GM23338 (cell line): ENCODE measurements around the gene ZNF831.

Experiments used
- CREB1 ChIP-seq: fragments of 250-450 bp; sonication (Bioruptor Pico); IDR thresholded peaks from 2 replicates; pipeline ENCODE4 v1.5.0; 2020; ENCODE audit warnings: low read depth, mild to moderate bottlenecking, moderate library complexity
- EZH2 ChIP-seq: fragments of 200-600 bp; sonication (generic); IDR thresholded peaks from one replicate; pipeline ENCODE4 v1.8.0; 2017; ENCODE audit warnings: antibody characterized with exemption, mild to moderate bottlenecking, low read depth; ENCODE audit not compliant: unreplicated experiment
- EZH2phosphoT487 ChIP-seq: fragments of 200-600 bp; sonication (generic); IDR thresholded peaks from one replicate; pipeline ENCODE4 v1.8.1; 2018; ENCODE audit warnings: antibody characterized with exemption; ENCODE audit not compliant: unreplicated experiment
- JUNB ChIP-seq: IDR thresholded peaks from one replicate; pipeline ENCODE4 v1.6.1; 2016; ENCODE audit warnings: antibody characterized with exemption; ENCODE audit not compliant: unreplicated experiment
- NANOG ChIP-seq: IDR thresholded peaks from 2 replicates; pipeline ENCODE4 v1.6.1; 2016; ENCODE audit warnings: antibody characterized with exemption, borderline replicate concordance
- POLR2AphosphoS5 ChIP-seq: IDR thresholded peaks from 2 replicates; pipeline ENCODE4 v1.6.1; 2016; ENCODE audit warnings: antibody characterized with exemption, low read depth
- STAT1 ChIP-seq: IDR thresholded peaks from one replicate; pipeline ENCODE4 v1.6.1; 2016; ENCODE audit warnings: antibody characterized with exemption; ENCODE audit not compliant: unreplicated experiment
- ZNF114 ChIP-seq: fragments of 250-450 bp; sonication (Bioruptor Pico); IDR thresholded peaks from 2 replicates; pipeline ENCODE4 v1.5.0; 2020; ENCODE audit warnings: mild to moderate bottlenecking, moderate library complexity
- ZNF331 ChIP-seq: fragments of 250-450 bp; sonication (Bioruptor Pico); IDR thresholded peaks from 2 replicates; pipeline ENCODE4 v1.5.0; 2020; ENCODE audit warnings: low read depth, mild to moderate bottlenecking, moderate library complexity
- TF ChIP-seq, protein P1 (sequence below), 2 experiments: fragments of 200-600 bp in 1 of 2; sonication (generic) in 1 of 2; conservative IDR thresholded peaks; 2 replicates each; pipeline versions ENCODE4 v1.5.1 to v1.6.1; 2016 to 2017; ENCODE audit warnings: antibody characterized with exemption in 2 of 2, low read depth in 2 of 2, mild to moderate bottlenecking in 2 of 2, moderate library complexity in 1 of 2
- TF ChIP-seq, protein P2 (sequence below): IDR thresholded peaks from one replicate; pipeline ENCODE4 v1.6.1; 2018; ENCODE audit warnings: antibody characterized with exemption; ENCODE audit not compliant: unreplicated experiment
- TF ChIP-seq, protein P3 (sequence below): IDR thresholded peaks from 2 replicates; pipeline ENCODE4 v1.6.1; 2016; ENCODE audit warnings: antibody characterized with exemption
- TF ChIP-seq, protein P4 (sequence below): fragments of 250-450 bp; sonication (Bioruptor Pico); IDR thresholded peaks from 2 replicates; pipeline ENCODE4 v1.5.0; 2020; ENCODE audit warnings: mild to moderate bottlenecking, moderate library complexity

DNA sequence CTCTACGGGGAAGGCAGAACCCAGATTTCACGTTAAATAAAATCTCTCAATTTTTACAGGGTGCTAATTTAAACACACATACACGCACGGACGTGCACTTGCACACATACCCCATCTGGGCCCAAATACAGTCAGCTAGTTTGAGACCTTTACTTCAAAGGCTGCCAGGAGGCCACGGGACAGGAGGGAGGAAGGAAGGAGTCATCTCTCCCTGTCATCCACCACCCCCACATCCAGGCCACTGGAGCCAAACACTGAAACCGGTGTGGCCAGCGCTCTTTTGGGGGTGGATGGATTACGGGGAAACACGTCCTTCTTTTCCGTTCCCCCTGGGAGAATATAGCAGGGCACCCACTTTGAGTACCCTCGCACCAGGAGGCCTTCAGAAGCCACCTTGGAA is 60.1 kb downstream of the ZNF831 start:
- TF ChIP-seq, protein P1, sequence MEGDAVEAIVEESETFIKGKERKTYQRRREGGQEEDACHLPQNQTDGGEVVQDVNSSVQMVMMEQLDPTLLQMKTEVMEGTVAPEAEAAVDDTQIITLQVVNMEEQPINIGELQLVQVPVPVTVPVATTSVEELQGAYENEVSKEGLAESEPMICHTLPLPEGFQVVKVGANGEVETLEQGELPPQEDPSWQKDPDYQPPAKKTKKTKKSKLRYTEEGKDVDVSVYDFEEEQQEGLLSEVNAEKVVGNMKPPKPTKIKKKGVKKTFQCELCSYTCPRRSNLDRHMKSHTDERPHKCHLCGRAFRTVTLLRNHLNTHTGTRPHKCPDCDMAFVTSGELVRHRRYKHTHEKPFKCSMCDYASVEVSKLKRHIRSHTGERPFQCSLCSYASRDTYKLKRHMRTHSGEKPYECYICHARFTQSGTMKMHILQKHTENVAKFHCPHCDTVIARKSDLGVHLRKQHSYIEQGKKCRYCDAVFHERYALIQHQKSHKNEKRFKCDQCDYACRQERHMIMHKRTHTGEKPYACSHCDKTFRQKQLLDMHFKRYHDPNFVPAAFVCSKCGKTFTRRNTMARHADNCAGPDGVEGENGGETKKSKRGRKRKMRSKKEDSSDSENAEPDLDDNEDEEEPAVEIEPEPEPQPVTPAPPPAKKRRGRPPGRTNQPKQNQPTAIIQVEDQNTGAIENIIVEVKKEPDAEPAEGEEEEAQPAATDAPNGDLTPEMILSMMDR (conservative IDR thresholded peaks at IDR 0.05; ENCODE audit: low read depth in 2 of 2) = no peak
- TF ChIP-seq POLR2AphosphoS5 (no peak), ZNF331 (CRISPR knock-in tag) (no peak), EZH2 (no peak), JUNB (no peak), EZH2phosphoT487 (no peak), CREB1 (CRISPR knock-in tag) (no peak), STAT1 (no peak), ZNF114 (CRISPR knock-in tag) (no peak), NANOG (no peak)
- TF ChIP-seq, protein P2, sequence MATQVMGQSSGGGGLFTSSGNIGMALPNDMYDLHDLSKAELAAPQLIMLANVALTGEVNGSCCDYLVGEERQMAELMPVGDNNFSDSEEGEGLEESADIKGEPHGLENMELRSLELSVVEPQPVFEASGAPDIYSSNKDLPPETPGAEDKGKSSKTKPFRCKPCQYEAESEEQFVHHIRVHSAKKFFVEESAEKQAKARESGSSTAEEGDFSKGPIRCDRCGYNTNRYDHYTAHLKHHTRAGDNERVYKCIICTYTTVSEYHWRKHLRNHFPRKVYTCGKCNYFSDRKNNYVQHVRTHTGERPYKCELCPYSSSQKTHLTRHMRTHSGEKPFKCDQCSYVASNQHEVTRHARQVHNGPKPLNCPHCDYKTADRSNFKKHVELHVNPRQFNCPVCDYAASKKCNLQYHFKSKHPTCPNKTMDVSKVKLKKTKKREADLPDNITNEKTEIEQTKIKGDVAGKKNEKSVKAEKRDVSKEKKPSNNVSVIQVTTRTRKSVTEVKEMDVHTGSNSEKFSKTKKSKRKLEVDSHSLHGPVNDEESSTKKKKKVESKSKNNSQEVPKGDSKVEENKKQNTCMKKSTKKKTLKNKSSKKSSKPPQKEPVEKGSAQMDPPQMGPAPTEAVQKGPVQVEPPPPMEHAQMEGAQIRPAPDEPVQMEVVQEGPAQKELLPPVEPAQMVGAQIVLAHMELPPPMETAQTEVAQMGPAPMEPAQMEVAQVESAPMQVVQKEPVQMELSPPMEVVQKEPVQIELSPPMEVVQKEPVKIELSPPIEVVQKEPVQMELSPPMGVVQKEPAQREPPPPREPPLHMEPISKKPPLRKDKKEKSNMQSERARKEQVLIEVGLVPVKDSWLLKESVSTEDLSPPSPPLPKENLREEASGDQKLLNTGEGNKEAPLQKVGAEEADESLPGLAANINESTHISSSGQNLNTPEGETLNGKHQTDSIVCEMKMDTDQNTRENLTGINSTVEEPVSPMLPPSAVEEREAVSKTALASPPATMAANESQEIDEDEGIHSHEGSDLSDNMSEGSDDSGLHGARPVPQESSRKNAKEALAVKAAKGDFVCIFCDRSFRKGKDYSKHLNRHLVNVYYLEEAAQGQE = no peak
- TF ChIP-seq, protein P3, sequence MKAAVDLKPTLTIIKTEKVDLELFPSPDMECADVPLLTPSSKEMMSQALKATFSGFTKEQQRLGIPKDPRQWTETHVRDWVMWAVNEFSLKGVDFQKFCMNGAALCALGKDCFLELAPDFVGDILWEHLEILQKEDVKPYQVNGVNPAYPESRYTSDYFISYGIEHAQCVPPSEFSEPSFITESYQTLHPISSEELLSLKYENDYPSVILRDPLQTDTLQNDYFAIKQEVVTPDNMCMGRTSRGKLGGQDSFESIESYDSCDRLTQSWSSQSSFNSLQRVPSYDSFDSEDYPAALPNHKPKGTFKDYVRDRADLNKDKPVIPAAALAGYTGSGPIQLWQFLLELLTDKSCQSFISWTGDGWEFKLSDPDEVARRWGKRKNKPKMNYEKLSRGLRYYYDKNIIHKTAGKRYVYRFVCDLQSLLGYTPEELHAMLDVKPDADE = no peak
- TF ChIP-seq, protein P4, sequence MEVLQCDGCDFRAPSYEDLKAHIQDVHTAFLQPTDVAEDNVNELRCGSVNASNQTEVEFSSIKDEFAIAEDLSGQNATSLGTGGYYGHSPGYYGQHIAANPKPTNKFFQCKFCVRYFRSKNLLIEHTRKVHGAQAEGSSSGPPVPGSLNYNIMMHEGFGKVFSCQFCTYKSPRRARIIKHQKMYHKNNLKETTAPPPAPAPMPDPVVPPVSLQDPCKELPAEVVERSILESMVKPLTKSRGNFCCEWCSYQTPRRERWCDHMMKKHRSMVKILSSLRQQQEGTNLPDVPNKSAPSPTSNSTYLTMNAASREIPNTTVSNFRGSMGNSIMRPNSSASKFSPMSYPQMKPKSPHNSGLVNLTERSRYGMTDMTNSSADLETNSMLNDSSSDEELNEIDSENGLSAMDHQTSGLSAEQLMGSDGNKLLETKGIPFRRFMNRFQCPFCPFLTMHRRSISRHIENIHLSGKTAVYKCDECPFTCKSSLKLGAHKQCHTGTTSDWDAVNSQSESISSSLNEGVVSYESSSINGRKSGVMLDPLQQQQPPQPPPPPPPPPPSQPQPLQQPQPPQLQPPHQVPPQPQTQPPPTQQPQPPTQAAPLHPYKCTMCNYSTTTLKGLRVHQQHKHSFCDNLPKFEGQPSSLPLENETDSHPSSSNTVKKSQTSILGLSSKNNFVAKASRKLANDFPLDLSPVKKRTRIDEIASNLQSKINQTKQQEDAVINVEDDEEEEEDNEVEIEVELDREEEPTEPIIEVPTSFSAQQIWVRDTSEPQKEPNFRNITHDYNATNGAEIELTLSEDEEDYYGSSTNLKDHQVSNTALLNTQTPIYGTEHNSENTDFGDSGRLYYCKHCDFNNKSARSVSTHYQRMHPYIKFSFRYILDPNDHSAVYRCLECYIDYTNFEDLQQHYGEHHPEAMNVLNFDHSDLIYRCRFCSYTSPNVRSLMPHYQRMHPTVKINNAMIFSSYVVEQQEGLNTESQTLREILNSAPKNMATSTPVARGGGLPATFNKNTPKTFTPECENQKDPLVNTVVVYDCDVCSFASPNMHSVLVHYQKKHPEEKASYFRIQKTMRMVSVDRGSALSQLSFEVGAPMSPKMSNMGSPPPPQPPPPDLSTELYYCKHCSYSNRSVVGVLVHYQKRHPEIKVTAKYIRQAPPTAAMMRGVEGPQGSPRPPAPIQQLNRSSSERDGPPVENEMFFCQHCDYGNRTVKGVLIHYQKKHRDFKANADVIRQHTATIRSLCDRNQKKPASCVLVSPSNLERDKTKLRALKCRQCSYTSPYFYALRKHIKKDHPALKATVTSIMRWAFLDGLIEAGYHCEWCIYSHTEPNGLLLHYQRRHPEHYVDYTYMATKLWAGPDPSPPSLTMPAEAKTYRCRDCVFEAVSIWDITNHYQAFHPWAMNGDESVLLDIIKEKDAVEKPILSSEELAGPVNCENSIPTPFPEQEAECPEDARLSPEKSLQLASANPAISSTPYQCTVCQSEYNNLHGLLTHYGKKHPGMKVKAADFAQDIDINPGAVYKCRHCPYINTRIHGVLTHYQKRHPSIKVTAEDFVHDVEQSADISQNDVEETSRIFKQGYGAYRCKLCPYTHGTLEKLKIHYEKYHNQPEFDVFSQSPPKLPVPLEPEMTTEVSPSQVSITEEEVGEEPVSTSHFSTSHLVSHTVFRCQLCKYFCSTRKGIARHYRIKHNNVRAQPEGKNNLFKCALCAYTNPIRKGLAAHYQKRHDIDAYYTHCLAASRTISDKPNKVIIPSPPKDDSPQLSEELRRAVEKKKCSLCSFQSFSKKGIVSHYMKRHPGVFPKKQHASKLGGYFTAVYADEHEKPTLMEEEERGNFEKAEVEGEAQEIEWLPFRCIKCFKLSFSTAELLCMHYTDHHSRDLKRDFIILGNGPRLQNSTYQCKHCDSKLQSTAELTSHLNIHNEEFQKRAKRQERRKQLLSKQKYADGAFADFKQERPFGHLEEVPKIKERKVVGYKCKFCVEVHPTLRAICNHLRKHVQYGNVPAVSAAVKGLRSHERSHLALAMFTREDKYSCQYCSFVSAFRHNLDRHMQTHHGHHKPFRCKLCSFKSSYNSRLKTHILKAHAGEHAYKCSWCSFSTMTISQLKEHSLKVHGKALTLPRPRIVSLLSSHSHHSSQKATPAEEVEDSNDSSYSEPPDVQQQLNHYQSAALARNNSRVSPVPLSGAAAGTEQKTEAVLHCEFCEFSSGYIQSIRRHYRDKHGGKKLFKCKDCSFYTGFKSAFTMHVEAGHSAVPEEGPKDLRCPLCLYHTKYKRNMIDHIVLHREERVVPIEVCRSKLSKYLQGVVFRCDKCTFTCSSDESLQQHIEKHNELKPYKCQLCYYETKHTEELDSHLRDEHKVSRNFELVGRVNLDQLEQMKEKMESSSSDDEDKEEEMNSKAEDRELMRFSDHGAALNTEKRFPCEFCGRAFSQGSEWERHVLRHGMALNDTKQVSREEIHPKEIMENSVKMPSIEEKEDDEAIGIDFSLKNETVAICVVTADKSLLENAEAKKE (CRISPR knock-in tag) = no peak
